ENCODE results near the gene HSBP1L1.

DNA sequence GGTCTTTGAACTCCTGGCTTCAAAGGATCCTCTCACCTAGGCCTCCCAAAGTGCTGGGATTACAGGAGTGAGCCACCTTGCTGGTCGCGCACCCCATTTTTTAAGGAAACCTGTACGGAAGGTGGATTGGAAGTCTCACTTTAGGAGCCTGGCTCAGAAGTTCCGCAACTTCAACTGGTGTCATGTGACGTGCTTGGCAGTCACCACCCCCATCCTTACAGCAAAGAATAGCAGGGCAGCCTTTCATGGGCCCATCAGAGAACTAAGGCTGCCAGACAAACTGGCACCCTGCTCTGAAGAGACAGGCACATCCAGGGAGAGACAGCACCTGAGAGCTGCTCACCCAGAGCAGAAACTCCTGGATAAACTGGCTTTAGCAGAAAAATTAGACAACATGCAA is 9.7 kb upstream of the HSBP1L1 start:
- TF ChIP-seq, protein P1, sequence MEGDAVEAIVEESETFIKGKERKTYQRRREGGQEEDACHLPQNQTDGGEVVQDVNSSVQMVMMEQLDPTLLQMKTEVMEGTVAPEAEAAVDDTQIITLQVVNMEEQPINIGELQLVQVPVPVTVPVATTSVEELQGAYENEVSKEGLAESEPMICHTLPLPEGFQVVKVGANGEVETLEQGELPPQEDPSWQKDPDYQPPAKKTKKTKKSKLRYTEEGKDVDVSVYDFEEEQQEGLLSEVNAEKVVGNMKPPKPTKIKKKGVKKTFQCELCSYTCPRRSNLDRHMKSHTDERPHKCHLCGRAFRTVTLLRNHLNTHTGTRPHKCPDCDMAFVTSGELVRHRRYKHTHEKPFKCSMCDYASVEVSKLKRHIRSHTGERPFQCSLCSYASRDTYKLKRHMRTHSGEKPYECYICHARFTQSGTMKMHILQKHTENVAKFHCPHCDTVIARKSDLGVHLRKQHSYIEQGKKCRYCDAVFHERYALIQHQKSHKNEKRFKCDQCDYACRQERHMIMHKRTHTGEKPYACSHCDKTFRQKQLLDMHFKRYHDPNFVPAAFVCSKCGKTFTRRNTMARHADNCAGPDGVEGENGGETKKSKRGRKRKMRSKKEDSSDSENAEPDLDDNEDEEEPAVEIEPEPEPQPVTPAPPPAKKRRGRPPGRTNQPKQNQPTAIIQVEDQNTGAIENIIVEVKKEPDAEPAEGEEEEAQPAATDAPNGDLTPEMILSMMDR (IDR thresholded peaks at IDR 0.05), result no peak
- TF ChIP-seq EP300 (IDR thresholded peaks at IDR 0.05) (no peak), POLR2A (IDR thresholded peaks at IDR 0.05) (no peak)
